HepG2 (cell line): ENCODE measurements around the gene PPP2R2C. TPM values are rescaled to one million over a fixed set of nuclear protein-coding genes. Genes with fewer than 3 reads are reported as not detected.

Experiments used
- ATAC-seq: fragments of 200-7000 bp; cut with Tn5 transposase; 3 replicates; pipeline ENCODE4 v1.9.1; 2020; ENCODE audit warnings: mild to moderate bottlenecking, moderate library complexity
- BruUV-seq: library from RNA; stranded (reverse); fragments of 400-500 nt; replicated peaks from 2 replicates; lab custom pipeline; 2021; lab: Mats Ljungman, UMichigan
- CTCF ChIA-PET: fragments of 300-600 bp; formaldehyde crosslinking; extraction: SDS; loops from one replicate; lab custom pipeline; 2021; ENCODE audit warnings: low total read pairs, inconsistent platforms, low intra/inter-chr PET ratio; lab: Yijun Ruan, JAX
- POLR2A ChIA-PET: fragments of 350-600 bp; sonication (Branson Sonifier 250); formaldehyde crosslinking; loops from one replicate; lab custom pipeline; 2020; ENCODE audit warnings: antibody characterized with exemption, inconsistent platforms; lab: Yijun Ruan, JAX
- DNase-seq: peaks from one replicate; pipeline ENCODE4 v3.0.0-alpha.2; 2015; ENCODE audit warnings: low spot score
- FAIRE-seq: peaks from 3 replicates; lab custom pipeline; 2011; peaks lifted over from hg19 to GRCh38; lab: Jason Lieb, UNC
- H2AFZ ChIP-seq: one replicate; pipeline ENCODE4 v1.6.1; 2011; ENCODE audit warnings: low read length, inconsistent platforms
- H3K27ac ChIP-seq: fragments of 300-600 bp; 3 replicates; pipeline ENCODE4 v1.8.0; 2011; ENCODE audit warnings: mixed run types, mild to moderate bottlenecking, mixed read lengths, low read length, inconsistent platforms; ENCODE audit not compliant: insufficient read depth; ENCODE audit errors: extremely low read length
- H3K27me3 ChIP-seq, 2 experiments: fragments of 200-600 bp in 1 of 2; 2 replicates in 1 of 2; 3 replicates in 1 of 2; pipeline versions ENCODE4 v1.6.0 to v1.8.0; 2011; ENCODE audit warnings: low read length in 2 of 2, mild to moderate bottlenecking in 2 of 2, moderate library complexity in 2 of 2, inconsistent platforms in 1 of 2; ENCODE audit not compliant: insufficient read depth in 2 of 2, control insufficient read depth in 1 of 2
- H3K36me3 ChIP-seq, 2 experiments: fragments of 200-600 bp in 1 of 2; replicated peaks in 1 of 2; 2 replicates in 1 of 2; 3 replicates in 1 of 2; pipeline versions ENCODE4 v1.5.1 to v1.8.0; 2011; ENCODE audit warnings: low read length in 2 of 2, inconsistent platforms in 1 of 2; ENCODE audit not compliant: insufficient read depth in 2 of 2, control insufficient read depth in 1 of 2
- H3K4me1 ChIP-seq: 2 replicates; pipeline ENCODE4 v1.5.1; 2012; ENCODE audit warnings: low read length, inconsistent platforms; ENCODE audit not compliant: insufficient read depth
- H3K4me2 ChIP-seq: 2 replicates; pipeline ENCODE4 v1.6.0; 2011; ENCODE audit warnings: low read depth, low read length, inconsistent platforms
- H3K4me3 ChIP-seq, 3 experiments: fragments of 200-600 bp in 1 of 3; sonication (generic), shearing (Covaris generic) in 1 of 3; replicated peaks in 1 of 3; 2 replicates each; pipeline ENCODE4 v1.5.1; 2011 to 2016; ENCODE audit warnings: low read length in 3 of 3, inconsistent platforms in 2 of 3, low read depth in 2 of 3, mild to moderate bottlenecking in 2 of 3, control low read depth in 1 of 3, mixed read lengths in 1 of 3; ENCODE audit not compliant: insufficient read depth in 1 of 3
- H3K79me2 ChIP-seq: one replicate; pipeline ENCODE4 v1.6.1; 2011; ENCODE audit warnings: low read length, inconsistent platforms; ENCODE audit not compliant: insufficient read depth
- H3K9ac ChIP-seq: 2 replicates; pipeline ENCODE4 v1.6.0; 2011; ENCODE audit warnings: mild to moderate bottlenecking, low read depth, low read length, inconsistent platforms; ENCODE audit not compliant: insufficient read depth
- H3K9me3 ChIP-seq: 2 replicates; pipeline ENCODE4 v1.5.1; 2012; ENCODE audit warnings: mild to moderate bottlenecking, low read length
- H4K20me1 ChIP-seq: 2 replicates; pipeline ENCODE4 v1.6.0; 2011; ENCODE audit warnings: inconsistent platforms, mild to moderate bottlenecking, low read length, moderate library complexity; ENCODE audit not compliant: insufficient read depth
- NFIB ChIP-seq: sonication (generic); formaldehyde crosslinking; IDR thresholded peaks from 2 replicates; pipeline ENCODE4 v1.9.0; 2021; ENCODE audit warnings: missing genetic modification reagents, mild to moderate bottlenecking, borderline replicate concordance
- PHB2 ChIP-seq: fragments of 450-650 bp; IDR thresholded peaks from 2 replicates; pipeline ENCODE4 v1.6.1; 2018; ENCODE audit not compliant: partially characterized antibody
- RFXAP ChIP-seq: sonication (generic); formaldehyde crosslinking; IDR thresholded peaks from 2 replicates; pipeline ENCODE4 v1.4.0; 2020; ENCODE audit warnings: missing genetic modification reagents, borderline replicate concordance
- TFE3 ChIP-seq: IDR thresholded peaks from 2 replicates; pipeline ENCODE4 v1.6.1; 2016
- ZMAT3 ChIP-seq: sonication (generic); formaldehyde crosslinking; conservative IDR thresholded peaks from 2 replicates; pipeline ENCODE4 v1.7.0; 2021; ENCODE audit warnings: missing genetic modification reagents
- ZNF629 ChIP-seq: sonication (generic); formaldehyde crosslinking; conservative IDR thresholded peaks from 2 replicates; pipeline ENCODE4 v1.5.0; 2020; ENCODE audit warnings: missing genetic modification reagents
- WGBS: methylation state at CpG from one replicate; pipeline ENCODE4 v1.1.6; 2017; ENCODE audit warnings: low lambda C conversion rate; 5-methylcytosine and 5-hydroxymethylcytosine counted together
- in situ Hi-C: cut with HindIII; loops from 2 replicates; pipeline ENCODE4 v1.10.0; 2017; ENCODE audit warnings: low pct_unique_long_range_greater_than_20kb; ENCODE audit not compliant: extremely low pct_ligation_motif_present
- intact Hi-C: fragments of 100-400 bp; cut with micrococcal nuclease; formaldehyde crosslinking; loops from one replicate; pipeline ENCODE4 v1.10.0; 2022; ENCODE audit not compliant: unreplicated experiment
- polyA plus RNA-seq, 8 experiments: library from polyadenylated mRNA; depleted of rRNA in 3 of 8; stranded (reverse) in 7 of 8; unstranded in 1 of 8; fragments of >200 nt; fragmentation: Illumina TruSeq in 4 of 8; extraction: Trizol in 4 of 8; gene quantifications; 2 replicates each; pipeline versions ENCODE4 v1.2.1 to v1.2.3, GENCODE V29; 2011 to 2016; ENCODE audit warnings: low read depth in 4 of 8, missing spikeins in 1 of 8, mixed read lengths in 1 of 8; ENCODE audit not compliant: insufficient read depth in 1 of 8
- total RNA-seq, 5 experiments: library from RNA; depleted of rRNA; stranded (reverse); fragments of >200 nt; fragmentation: Illumina TruSeq; extraction: Trizol; gene quantifications; 2 replicates each; pipeline ENCODE4 v1.2.3, GENCODE V29; 2016; ENCODE audit warnings: low read depth in 1 of 5
- TF ChIP-seq, protein P1 (sequence below): sonication (generic); formaldehyde crosslinking; IDR thresholded peaks from 2 replicates; pipeline ENCODE4 v1.5.0; 2020; ENCODE audit warnings: mild to moderate bottlenecking, missing genetic modification reagents, moderate library complexity
- TF ChIP-seq, protein P2 (sequence below): sonication (generic); formaldehyde crosslinking; IDR thresholded peaks from 2 replicates; pipeline ENCODE4 v1.4.0; 2020; ENCODE audit warnings: mild to moderate bottlenecking, missing genetic modification reagents

The PPP2R2C gene
- total and polyA plus RNA-seq, 2 of the 13 experiments (the other 11 are each of a cell fraction or from before 2014, with no cell fraction given): 0.60 to 8.6 TPM

DNA sequence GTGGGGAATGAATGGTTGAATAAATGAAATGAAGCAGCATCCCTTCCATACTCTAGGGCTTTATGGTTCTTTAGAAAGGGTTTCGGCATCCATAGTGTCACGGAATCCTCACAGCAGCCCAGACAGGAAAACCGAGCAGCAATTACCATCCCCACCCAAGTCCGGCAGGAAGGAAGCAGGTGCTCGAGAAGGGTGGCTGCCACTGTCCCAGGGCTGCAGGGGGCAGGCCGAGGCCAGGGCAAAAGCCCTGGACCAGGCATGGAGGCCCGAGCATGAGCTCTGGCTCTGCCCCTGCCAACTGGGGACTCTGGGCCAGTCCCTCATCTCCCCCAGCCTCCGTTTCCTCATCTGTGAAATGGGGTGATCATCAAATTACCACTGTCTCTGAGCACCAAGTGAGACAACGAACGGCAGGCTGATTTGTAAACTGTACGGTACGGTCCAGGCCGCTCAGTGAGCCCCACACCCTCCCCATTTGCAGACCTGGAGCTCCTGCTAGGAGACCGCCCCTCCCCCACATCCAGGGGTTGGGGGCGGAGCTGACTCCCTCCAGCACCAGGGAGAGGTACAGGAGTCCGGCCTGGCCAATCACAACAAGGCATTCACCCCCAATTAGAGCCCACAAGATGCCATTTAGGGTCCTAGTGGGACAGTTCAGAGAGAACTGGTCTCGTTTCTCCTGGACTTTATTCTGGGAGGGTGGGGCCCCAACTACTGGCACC, 102.3 kb downstream of the PPP2R2C start:
- H3K27me3 ChIP-seq: peaks cover 12 to 82% of the 10 kb centered on the region in 2 experiments
- no peak overlapping the region for H3K27ac ChIP-seq
- DNase-seq: no peak
- peak; percentile 23; the same call in 1 of the 2 replicates for TF ChIP-seq ZNF629
- TF ChIP-seq PHB2: no peak
- TF ChIP-seq, protein P1, sequence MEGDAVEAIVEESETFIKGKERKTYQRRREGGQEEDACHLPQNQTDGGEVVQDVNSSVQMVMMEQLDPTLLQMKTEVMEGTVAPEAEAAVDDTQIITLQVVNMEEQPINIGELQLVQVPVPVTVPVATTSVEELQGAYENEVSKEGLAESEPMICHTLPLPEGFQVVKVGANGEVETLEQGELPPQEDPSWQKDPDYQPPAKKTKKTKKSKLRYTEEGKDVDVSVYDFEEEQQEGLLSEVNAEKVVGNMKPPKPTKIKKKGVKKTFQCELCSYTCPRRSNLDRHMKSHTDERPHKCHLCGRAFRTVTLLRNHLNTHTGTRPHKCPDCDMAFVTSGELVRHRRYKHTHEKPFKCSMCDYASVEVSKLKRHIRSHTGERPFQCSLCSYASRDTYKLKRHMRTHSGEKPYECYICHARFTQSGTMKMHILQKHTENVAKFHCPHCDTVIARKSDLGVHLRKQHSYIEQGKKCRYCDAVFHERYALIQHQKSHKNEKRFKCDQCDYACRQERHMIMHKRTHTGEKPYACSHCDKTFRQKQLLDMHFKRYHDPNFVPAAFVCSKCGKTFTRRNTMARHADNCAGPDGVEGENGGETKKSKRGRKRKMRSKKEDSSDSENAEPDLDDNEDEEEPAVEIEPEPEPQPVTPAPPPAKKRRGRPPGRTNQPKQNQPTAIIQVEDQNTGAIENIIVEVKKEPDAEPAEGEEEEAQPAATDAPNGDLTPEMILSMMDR (CRISPR knock-in tag): 0 out of 2 replicates have a peak, but pooled peaks have one; percentile 13
- intact Hi-C loops (no loop called here), in situ Hi-C loops (no loop called here)
- H3K79me2 ChIP-seq: no peaks in the 10 kb centered on the region
- no peak overlapping the region for H3K9ac ChIP-seq
- ChIA-PET CTCF (no interaction called here), POLR2A (no interaction called here)
- no peak overlapping the region for H3K4me3 ChIP-seq
- H3K4me2 ChIP-seq: no peak overlapping the region
- no peaks in the 10 kb centered on the region for H3K36me3 ChIP-seq
- peaks cover 2% of the 10 kb centered on the region; the same call in 1 of the 2 replicates for H4K20me1 ChIP-seq
- H2AFZ ChIP-seq: no peak overlapping the region
- no peak for FAIRE-seq
- no TSS peak for BruUV-seq
- WGBS: 16% methylated on average over 11 of the region's 17 CpGs
- no peak for ATAC-seq
- H3K4me1 ChIP-seq: no peaks in the 10 kb centered on the region
- no peaks in the 10 kb centered on the region for H3K9me3 ChIP-seq

DNA sequence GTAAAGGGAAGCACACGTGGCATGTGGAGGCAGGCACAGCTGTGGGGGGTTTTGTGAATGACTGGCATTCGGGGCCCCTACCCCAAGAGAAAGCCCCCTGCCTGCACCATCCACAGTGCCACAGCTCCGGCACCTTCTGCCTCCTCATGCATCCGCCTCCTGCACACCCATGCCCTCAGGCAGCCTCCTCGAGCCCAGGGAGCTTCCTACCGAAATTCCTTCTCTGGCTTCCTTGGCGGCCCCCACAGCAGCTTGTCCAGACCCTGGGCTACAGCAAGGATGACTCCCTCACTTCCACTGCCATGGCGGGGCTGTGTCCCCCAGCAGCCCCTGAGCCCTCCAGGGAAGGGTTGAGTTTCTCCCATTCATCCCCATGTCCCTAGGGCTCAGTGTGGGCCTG, 102.9 kb downstream of the PPP2R2C start:
- H3K9me3 ChIP-seq: no peaks in the 10 kb centered on the region
- no peaks in the 10 kb centered on the region for H3K79me2 ChIP-seq
- POLR2A ChIA-PET: no interaction called here
- intact Hi-C loops (no loop called here), in situ Hi-C loops (no loop called here)
- DNase-seq: no peak
- H3K4me3 ChIP-seq: no peak overlapping the region
- H3K27ac ChIP-seq: no peak overlapping the region
- H3K9ac ChIP-seq: no peak overlapping the region
- CTCF ChIA-PET: no interaction called here
- no peak for ATAC-seq
- H3K4me2 ChIP-seq: no peak overlapping the region
- 4% methylated on average over 6 of the region's 8 CpGs for WGBS
- peaks cover 12 to 82% of the 10 kb centered on the region in 2 experiments for H3K27me3 ChIP-seq
- FAIRE-seq: no peak
- no TSS peak for BruUV-seq
- H2AFZ ChIP-seq: no peak overlapping the region
- no peaks in the 10 kb centered on the region for H3K36me3 ChIP-seq
- no peaks in the 10 kb centered on the region for H3K4me1 ChIP-seq
- H4K20me1 ChIP-seq: peaks cover 2% of the 10 kb centered on the region; the same call in 1 of the 2 replicates
- TF ChIP-seq, protein P2, sequence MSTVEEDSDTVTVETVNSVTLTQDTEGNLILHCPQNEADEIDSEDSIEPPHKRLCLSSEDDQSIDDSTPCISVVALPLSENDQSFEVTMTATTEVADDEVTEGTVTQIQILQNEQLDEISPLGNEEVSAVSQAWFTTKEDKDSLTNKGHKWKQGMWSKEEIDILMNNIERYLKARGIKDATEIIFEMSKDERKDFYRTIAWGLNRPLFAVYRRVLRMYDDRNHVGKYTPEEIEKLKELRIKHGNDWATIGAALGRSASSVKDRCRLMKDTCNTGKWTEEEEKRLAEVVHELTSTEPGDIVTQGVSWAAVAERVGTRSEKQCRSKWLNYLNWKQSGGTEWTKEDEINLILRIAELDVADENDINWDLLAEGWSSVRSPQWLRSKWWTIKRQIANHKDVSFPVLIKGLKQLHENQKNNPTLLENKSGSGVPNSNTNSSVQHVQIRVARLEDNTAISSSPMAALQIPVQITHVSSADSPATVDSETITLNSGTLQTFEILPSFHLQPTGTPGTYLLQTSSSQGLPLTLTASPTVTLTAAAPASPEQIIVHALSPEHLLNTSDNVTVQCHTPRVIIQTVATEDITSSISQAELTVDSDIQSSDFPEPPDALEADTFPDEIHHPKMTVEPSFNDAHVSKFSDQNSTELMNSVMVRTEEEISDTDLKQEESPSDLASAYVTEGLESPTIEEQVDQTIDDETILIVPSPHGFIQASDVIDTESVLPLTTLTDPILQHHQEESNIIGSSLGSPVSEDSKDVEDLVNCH: no peak
- TF ChIP-seq RFXAP (CRISPR knock-in tag) (no peak), NFIB (CRISPR knock-in tag) (no peak), ZMAT3 (CRISPR knock-in tag) (no peak), TFE3 (CRISPR knock-in tag) (no peak)
